Fibroblast of lung (primary cell): ENCODE measurements around the gene ABCD4. TPM values are rescaled to one million over a fixed set of nuclear protein-coding genes. Genes with fewer than 3 reads are reported as not detected.

Source experiments
- DNase-seq, 2 donors: peaks; one replicate each; pipeline versions ENCODE4 v3.0.0 to v3.0.0-alpha.2; 2010; ENCODE audit warnings: low read depth in 2 of 2
- H2AFZ ChIP-seq: 2 replicates; pipeline ENCODE4 v1.5.1; 2012; ENCODE audit warnings: low read length, control low read depth, inconsistent platforms
- H3K27ac ChIP-seq: 2 replicates; pipeline ENCODE4 v1.5.1; 2011; ENCODE audit warnings: low read length, control low read depth; ENCODE audit not compliant: insufficient read depth
- H3K27me3 ChIP-seq: 2 replicates; pipeline ENCODE4 v1.5.1; 2011; ENCODE audit warnings: mild to moderate bottlenecking, low read length; ENCODE audit not compliant: control insufficient read depth, insufficient read depth
- H3K36me3 ChIP-seq: 2 replicates; pipeline ENCODE4 v1.5.1; 2011; ENCODE audit warnings: low read length; ENCODE audit not compliant: control insufficient read depth, insufficient read depth
- H3K4me1 ChIP-seq: 2 replicates; pipeline ENCODE4 v1.5.1; 2011; ENCODE audit warnings: low read length; ENCODE audit not compliant: control insufficient read depth, insufficient read depth; ENCODE audit errors: extremely low read depth
- H3K4me2 ChIP-seq: 2 replicates; pipeline ENCODE4 v1.5.1; 2011; ENCODE audit warnings: low read length, control low read depth; ENCODE audit not compliant: insufficient read depth; ENCODE audit errors: extremely low read depth
- H3K4me3 ChIP-seq, 4 experiments: fragments of 200-600 bp in 1 of 4; sonication (generic) in 1 of 4; replicated peaks in 1 of 4; 2 replicates each; pipeline ENCODE4 v1.5.1; 2011 to 2016; ENCODE audit warnings: low read length in 4 of 4, low read depth in 3 of 4, mild to moderate bottlenecking in 3 of 4, control low read depth in 2 of 4, inconsistent platforms in 1 of 4, mixed read lengths in 1 of 4; ENCODE audit not compliant: insufficient read depth in 1 of 4; ENCODE audit errors: control extremely low read depth in 1 of 4
- H3K79me2 ChIP-seq: 2 replicates; pipeline ENCODE4 v1.5.1; 2012; ENCODE audit warnings: mild to moderate bottlenecking, low read length, inconsistent platforms; ENCODE audit not compliant: control insufficient read depth, insufficient read depth
- H3K9ac ChIP-seq: 2 replicates; pipeline ENCODE4 v1.5.1; 2011; ENCODE audit warnings: mild to moderate bottlenecking, low read length, control low read depth; ENCODE audit not compliant: insufficient read depth
- H3K9me3 ChIP-seq: 2 replicates; pipeline ENCODE4 v1.5.1; 2012; ENCODE audit warnings: low read depth, low read length; ENCODE audit not compliant: control insufficient read depth, insufficient read depth
- H4K20me1 ChIP-seq: 2 replicates; pipeline ENCODE4 v1.5.1; 2011; ENCODE audit warnings: low read length; ENCODE audit not compliant: control insufficient read depth, insufficient read depth; ENCODE audit errors: extremely low read depth
- EZH2 ChIP-seq: IDR thresholded peaks from 2 replicates; pipeline ENCODE4 v1.5.1; 2012; ENCODE audit warnings: low read length, control low read depth, mild to moderate bottlenecking; ENCODE audit errors: missing control alignments
- polyA plus RNA-seq, 2 donors: library from polyadenylated mRNA; depleted of rRNA in 1 of 2; stranded (reverse) in 1 of 2; unstranded in 1 of 2; fragments of >200 nt; gene quantifications; 2 replicates each; pipeline ENCODE4 v1.2.1, GENCODE V29; 2011 to 2012; ENCODE audit warnings: missing spikeins in 1 of 2
- total RNA-seq: library from RNA; depleted of rRNA; stranded (reverse); fragments of >200 nt; gene quantifications from 2 replicates; pipeline ENCODE4 v1.2.1, GENCODE V29; 2014
- TF ChIP-seq, protein P1 (sequence below), 2 donors: IDR thresholded peaks in 1 of 2; conservative IDR thresholded peaks in 1 of 2; 1 replicate in 1 of 2; 2 replicates in 1 of 2; pipeline ENCODE4 v1.5.1; 2011 to 2012; ENCODE audit warnings: low read length in 2 of 2, control low read depth in 1 of 2, inconsistent platforms in 1 of 2, low read depth in 1 of 2, mild to moderate bottlenecking in 1 of 2

Gene ABCD4
- total and polyA plus RNA-seq, 2 donors (not counting 1 experiment from before 2014, with no cell fraction given), result 12.6 to 26.9 TPM

DNA sequence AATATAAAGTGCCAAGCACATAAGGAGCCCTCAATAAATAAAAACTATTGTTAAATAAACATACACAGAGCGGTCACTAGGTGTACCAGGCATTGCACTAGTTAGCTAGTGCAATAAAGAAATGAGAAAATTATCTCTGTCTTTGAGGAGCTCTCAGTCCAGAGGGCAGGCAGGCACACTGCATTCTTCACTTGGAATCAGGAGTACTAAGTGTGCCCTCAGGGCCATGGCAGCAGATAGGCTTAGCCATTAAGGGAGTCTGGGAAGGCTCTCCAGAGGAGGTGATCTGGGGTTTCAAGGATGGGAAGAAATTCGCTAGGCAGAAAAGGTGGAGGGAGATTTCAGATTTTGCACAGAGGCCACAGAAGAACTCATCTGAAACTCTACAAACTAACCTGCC, 9.1 kb downstream of the ABCD4 start:
- Histone ChIP-seq H3K27ac (no peak overlapping the region), H3K9me3 (no peaks in the 10 kb centered on the region), H3K4me2 (no peak overlapping the region), H3K4me1 (no peaks in the 10 kb centered on the region), H3K27me3 (no peaks in the 10 kb centered on the region), H2AFZ (no peak overlapping the region), H3K4me3 (no peak overlapping the region), H3K79me2 (no peaks in the 10 kb centered on the region), H3K36me3 (peaks cover 24% of the 10 kb centered on the region), H3K9ac (no peak overlapping the region), H4K20me1 (no peaks in the 10 kb centered on the region)
- no peak for DNase-seq
- TF ChIP-seq, protein P1, sequence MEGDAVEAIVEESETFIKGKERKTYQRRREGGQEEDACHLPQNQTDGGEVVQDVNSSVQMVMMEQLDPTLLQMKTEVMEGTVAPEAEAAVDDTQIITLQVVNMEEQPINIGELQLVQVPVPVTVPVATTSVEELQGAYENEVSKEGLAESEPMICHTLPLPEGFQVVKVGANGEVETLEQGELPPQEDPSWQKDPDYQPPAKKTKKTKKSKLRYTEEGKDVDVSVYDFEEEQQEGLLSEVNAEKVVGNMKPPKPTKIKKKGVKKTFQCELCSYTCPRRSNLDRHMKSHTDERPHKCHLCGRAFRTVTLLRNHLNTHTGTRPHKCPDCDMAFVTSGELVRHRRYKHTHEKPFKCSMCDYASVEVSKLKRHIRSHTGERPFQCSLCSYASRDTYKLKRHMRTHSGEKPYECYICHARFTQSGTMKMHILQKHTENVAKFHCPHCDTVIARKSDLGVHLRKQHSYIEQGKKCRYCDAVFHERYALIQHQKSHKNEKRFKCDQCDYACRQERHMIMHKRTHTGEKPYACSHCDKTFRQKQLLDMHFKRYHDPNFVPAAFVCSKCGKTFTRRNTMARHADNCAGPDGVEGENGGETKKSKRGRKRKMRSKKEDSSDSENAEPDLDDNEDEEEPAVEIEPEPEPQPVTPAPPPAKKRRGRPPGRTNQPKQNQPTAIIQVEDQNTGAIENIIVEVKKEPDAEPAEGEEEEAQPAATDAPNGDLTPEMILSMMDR (conservative IDR thresholded peaks at IDR 0.05 in 1 of 2, IDR thresholded peaks at IDR 0.05 in 1 of 2; ENCODE audit: low read depth in 1 of 2, low read length in 2 of 2), result no peak
- TF ChIP-seq EZH2, result no peak

DNA sequence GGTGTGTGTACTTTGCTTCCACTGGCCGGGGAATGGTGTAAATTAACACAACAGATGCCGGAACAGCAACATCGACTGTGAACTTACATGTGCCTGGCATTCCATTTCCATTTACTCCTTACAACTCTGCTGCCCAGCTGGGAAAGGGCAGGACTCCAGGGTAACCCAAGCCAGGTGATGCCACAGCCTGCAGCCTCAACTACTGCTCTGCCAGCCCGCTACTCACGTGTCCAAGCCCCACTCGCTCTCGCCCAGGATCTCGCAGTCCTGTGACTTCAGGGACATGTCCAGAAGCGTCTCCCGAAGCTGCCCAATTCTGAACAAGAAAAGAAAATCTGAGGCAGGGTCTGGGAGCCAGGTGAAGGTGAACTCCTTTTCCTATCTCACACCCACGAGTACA, 10.7 kb downstream of the ABCD4 start:
- Histone ChIP-seq H3K4me2 (no peak overlapping the region), H4K20me1 (no peaks in the 10 kb centered on the region), H3K4me1 (no peaks in the 10 kb centered on the region), H3K79me2 (no peaks in the 10 kb centered on the region), H3K27me3 (no peaks in the 10 kb centered on the region), H3K9me3 (no peaks in the 10 kb centered on the region), H2AFZ (no peak overlapping the region), H3K4me3 (no peak overlapping the region), H3K36me3 (peaks cover 25% of the 10 kb centered on the region), H3K27ac (no peak overlapping the region), H3K9ac (no peak overlapping the region)
- TF ChIP-seq EZH2, result no peak
- TF ChIP-seq, protein P1 (conservative IDR thresholded peaks at IDR 0.05 in 1 of 2, IDR thresholded peaks at IDR 0.05 in 1 of 2; ENCODE audit: low read depth in 1 of 2, low read length in 2 of 2), result no peak
- DNase-seq, result no peak

DNA sequence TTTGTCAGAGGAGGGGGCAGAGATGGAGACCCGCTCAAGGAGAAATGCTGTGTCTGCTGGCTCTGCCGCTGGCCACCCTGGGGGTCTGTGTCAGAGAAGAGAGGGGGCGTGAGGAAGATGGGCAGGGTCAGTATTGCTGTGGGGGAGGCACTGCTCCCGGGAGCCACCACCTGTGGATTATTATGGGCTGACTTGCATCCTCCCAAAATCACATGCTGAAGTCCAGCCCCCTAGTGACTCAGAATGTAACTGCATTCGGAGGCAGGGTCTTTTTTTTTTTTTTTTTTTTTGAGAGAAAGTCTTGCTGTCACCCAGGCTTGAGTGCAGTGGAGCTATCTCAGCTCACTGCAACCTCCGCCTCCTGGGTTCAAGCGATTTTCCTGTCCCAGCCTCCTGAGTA, 12.3 kb downstream of the ABCD4 start:
- Histone ChIP-seq H3K4me2 (no peak overlapping the region), H3K27ac (no peak overlapping the region), H3K4me1 (no peaks in the 10 kb centered on the region), H3K9me3 (no peaks in the 10 kb centered on the region), H3K4me3 (no peak overlapping the region), H2AFZ (no peak overlapping the region), H4K20me1 (no peaks in the 10 kb centered on the region), H3K36me3 (peaks cover 27% of the 10 kb centered on the region), H3K79me2 (no peaks in the 10 kb centered on the region), H3K9ac (no peak overlapping the region), H3K27me3 (no peaks in the 10 kb centered on the region)
- no peak for TF ChIP-seq EZH2
- TF ChIP-seq, protein P1 (conservative IDR thresholded peaks at IDR 0.05 in 1 of 2, IDR thresholded peaks at IDR 0.05 in 1 of 2; ENCODE audit: low read depth in 1 of 2, low read length in 2 of 2), result peak; percentile 45 to 57
- DNase-seq, result peak; percentile 10 to 17
